ENCODE results near the gene ATG9A.

GRCh38 chr2:219210196-219210885, 19.1 kb downstream of the ATG9A start:
- TF ChIP-seq CTCF (IDR thresholded peaks at IDR 0.05): no peak
- TF ChIP-seq NFYB (CRISPR knock-in tag; conservative IDR thresholded peaks at IDR 0.05; ENCODE audit: low read depth): no peak
- TF ChIP-seq KAT7 (CRISPR knock-in tag; IDR thresholded peaks at IDR 0.05; ENCODE audit: borderline replicate concordance): no peak
